NT2/D1 (cell line): ENCODE data around the gene TBC1D20.
"Not testable (repeated sequence)": the region's sequence is repeated elsewhere in the genome, so short reads cannot be mapped to it uniquely, and the experiment has no call there.

ENCODE experiments used
- YY1 ChIP-seq: IDR thresholded peaks from 2 replicates; pipeline ENCODE4 v1.6.1; 2011; ENCODE audit not compliant: insufficient read length, insufficient read depth
- ZNF274 ChIP-seq: IDR thresholded peaks from 2 replicates; pipeline ENCODE4 v1.6.1; 2011; ENCODE audit warnings: mild to moderate bottlenecking, low read depth, low read length

- not testable (repeated sequence) for TF ChIP-seq ZNF274, YY1
Observed at GRCh38 chr20:476561-477249, 14.4 kb upstream of the TBC1D20 start.
